PFSK-1 (cell line): ENCODE measurements around the gene BARD1.

ENCODE experiments used
- FOXP2 ChIP-seq: optimal IDR thresholded peaks from 2 replicates; pipeline ENCODE3; 2011; ENCODE audit warnings: borderline replicate concordance, control low read depth, inconsistent platforms; ENCODE audit not compliant: insufficient read depth; ENCODE audit errors: extremely low read length, extremely low read depth
- POLR2AphosphoS5 ChIP-seq: IDR thresholded peaks from 2 replicates; pipeline ENCODE4 v1.6.1; 2012; ENCODE audit warnings: low read depth, mild to moderate bottlenecking, control low read depth, low read length, moderate library complexity
- SIN3A ChIP-seq: IDR thresholded peaks from 2 replicates; pipeline ENCODE4 v1.6.1; 2012; ENCODE audit warnings: mild to moderate bottlenecking, low read length, moderate library complexity, borderline replicate concordance; ENCODE audit not compliant: insufficient read depth
- TAF1 ChIP-seq: IDR thresholded peaks from 2 replicates; pipeline ENCODE4 v1.6.1; 2012; ENCODE audit warnings: low read length, control low read depth, borderline replicate concordance; ENCODE audit not compliant: insufficient read depth
- TF ChIP-seq, protein P1 (sequence below), 2 experiments: IDR thresholded peaks; 2 replicates each; pipeline versions ENCODE4 v1.6.1 to v1.8.0; 2011 to 2012; ENCODE audit warnings: low read depth in 2 of 2, low read length in 2 of 2, control low read depth in 1 of 2, inconsistent platforms in 1 of 2, mild to moderate bottlenecking in 1 of 2, moderate library complexity in 1 of 2; ENCODE audit not compliant: insufficient read depth in 1 of 2

Gene BARD1

DNA sequence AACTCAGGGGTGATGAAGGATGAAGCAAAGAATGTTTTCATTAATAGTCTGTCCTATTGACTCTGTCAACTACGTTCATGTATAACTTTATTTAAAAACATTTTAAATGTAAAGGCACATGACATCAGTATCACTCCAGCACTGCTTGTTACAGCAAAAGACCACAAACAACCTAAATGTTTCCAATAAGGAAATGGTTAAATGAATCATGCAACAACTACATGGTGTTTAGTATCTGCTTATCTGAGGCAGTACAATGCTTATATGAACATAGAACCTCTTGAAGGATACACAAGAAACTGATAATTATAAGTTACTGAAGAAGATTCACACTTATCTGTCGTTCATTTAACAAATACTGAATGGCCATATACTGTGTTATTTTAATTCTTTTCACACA lies 8.4 kb downstream of the BARD1 start:
- no peak for TF ChIP-seq FOXP2
- TF ChIP-seq POLR2AphosphoS5, result no peak
- no peak for TF ChIP-seq TAF1
- TF ChIP-seq, protein P1, sequence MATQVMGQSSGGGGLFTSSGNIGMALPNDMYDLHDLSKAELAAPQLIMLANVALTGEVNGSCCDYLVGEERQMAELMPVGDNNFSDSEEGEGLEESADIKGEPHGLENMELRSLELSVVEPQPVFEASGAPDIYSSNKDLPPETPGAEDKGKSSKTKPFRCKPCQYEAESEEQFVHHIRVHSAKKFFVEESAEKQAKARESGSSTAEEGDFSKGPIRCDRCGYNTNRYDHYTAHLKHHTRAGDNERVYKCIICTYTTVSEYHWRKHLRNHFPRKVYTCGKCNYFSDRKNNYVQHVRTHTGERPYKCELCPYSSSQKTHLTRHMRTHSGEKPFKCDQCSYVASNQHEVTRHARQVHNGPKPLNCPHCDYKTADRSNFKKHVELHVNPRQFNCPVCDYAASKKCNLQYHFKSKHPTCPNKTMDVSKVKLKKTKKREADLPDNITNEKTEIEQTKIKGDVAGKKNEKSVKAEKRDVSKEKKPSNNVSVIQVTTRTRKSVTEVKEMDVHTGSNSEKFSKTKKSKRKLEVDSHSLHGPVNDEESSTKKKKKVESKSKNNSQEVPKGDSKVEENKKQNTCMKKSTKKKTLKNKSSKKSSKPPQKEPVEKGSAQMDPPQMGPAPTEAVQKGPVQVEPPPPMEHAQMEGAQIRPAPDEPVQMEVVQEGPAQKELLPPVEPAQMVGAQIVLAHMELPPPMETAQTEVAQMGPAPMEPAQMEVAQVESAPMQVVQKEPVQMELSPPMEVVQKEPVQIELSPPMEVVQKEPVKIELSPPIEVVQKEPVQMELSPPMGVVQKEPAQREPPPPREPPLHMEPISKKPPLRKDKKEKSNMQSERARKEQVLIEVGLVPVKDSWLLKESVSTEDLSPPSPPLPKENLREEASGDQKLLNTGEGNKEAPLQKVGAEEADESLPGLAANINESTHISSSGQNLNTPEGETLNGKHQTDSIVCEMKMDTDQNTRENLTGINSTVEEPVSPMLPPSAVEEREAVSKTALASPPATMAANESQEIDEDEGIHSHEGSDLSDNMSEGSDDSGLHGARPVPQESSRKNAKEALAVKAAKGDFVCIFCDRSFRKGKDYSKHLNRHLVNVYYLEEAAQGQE (IDR thresholded peaks at IDR 0.05; ENCODE audit: insufficient read depth in 1 of 2, low read depth in 2 of 2, low read length in 2 of 2), result no peak
- TF ChIP-seq SIN3A, result no peak

DNA sequence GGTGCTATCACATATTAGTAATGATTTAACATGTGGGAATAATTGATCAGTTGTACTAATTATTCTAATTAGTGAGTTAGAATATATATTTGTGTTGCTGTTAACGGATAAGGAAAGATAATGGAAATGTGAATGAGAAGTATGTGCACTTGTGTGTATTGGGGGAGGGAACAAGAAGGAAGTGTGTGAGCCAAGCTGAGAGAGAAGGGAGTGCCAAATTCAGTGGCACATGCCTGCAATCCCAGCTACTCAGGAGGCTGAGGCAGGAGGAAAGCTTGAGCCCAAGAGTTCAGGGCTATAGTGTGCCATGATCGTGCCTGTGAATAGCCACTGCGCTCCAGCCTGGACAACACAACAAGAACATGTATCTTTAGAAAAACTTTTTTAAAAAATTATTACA lies 9.3 kb downstream of the BARD1 start:
- no peak for TF ChIP-seq POLR2AphosphoS5

DNA sequence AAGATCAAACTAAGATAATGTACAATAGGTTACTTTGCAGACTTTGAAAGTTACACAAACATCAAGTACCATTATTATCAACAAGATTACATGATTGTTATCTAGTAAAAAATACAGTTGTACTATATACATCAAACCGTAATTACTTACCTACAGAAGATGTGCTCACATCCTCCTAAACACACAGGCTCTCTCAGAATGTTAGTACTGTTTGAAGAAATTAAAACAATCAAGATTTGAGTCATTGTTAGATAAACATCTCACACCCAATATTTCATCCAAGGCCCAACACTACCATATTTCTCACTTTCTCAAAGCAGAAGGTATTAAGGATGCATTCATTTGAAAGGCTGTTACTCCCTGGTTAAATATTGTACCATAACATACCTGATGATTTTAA lies 12.6 kb downstream of the BARD1 start:
- TF ChIP-seq FOXP2 (no peak), SIN3A (no peak), POLR2AphosphoS5 (no peak), TAF1 (no peak)
- TF ChIP-seq, protein P1 (IDR thresholded peaks at IDR 0.05; ENCODE audit: insufficient read depth in 1 of 2, low read depth in 2 of 2, low read length in 2 of 2), result no peak

DNA sequence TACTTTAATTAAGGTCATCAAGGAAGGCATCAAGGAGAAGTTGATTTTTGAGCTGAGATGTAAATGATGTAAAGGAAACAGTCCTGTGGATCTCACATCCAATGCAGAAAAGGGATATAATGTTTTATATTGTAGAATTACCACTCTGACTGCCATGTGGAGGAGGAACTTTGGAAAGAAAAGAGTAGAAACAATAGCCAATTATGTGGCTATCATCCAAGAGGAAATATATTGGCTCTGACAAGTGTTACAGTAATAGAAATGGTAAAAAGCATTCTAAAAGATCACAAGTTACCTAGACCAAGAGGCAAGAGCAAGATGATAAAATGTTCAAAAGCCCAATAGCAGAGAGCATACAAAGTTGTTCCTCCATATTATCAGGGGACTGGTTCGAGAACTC lies 26.8 kb downstream of the BARD1 start:
- TF ChIP-seq FOXP2 (no peak), TAF1 (no peak), SIN3A (no peak)

DNA sequence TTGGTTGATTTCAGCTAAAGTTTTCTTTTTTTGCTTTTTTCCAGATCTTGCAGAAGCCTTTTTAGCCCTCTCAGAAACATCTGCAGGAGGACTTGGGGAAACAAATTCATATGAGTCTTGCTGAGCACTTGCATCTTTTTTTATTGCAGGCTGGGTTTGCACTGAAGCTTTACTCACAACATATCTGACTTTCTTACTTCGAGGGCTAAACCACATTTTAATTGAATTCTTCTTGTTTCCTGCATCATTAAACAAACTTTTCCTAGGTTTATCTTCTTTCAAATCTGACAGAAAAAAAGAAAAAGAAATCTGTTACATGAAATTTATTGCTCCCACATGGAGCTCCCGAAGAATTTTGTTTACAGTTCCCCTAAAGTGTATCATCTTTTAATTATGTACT lies 28.3 kb downstream of the BARD1 start:
- TF ChIP-seq, protein P1 (IDR thresholded peaks at IDR 0.05; ENCODE audit: insufficient read depth in 1 of 2, low read depth in 2 of 2, low read length in 2 of 2), result no peak
- no peak for TF ChIP-seq POLR2AphosphoS5
- no peak for TF ChIP-seq TAF1
- TF ChIP-seq SIN3A, result no peak
- no peak for TF ChIP-seq FOXP2

DNA sequence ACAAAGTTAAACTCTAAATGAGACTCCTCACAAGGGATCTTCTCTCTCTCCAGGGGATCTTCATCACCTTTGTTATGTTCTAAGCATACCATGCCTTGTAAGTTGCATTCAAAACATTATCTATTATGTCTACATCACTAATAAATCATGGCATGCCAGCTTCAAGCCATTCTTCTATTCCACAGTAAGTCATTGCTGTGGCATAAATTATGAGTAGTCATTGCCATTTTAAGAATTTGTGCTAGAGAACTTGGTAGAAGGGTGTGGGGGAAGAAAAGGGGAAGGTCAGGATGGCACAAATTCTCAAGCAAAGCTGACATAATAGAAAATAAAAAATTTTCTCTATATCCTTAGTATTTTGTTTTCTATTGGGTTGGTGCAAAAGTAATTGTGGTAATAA lies 33.5 kb downstream of the BARD1 start:
- TF ChIP-seq, protein P1 (IDR thresholded peaks at IDR 0.05; ENCODE audit: insufficient read depth in 1 of 2, low read depth in 2 of 2, low read length in 2 of 2), result no peak
- TF ChIP-seq SIN3A (no peak), TAF1 (no peak), POLR2AphosphoS5 (no peak), FOXP2 (no peak)
